GM19438 (cell line): Measurements from ENCODE around the gene NEURL3.
"Not testable (repeated sequence)": the region's sequence is repeated elsewhere in the genome, so short reads cannot be mapped to it uniquely, and the experiment has no call there.

Source experiments
- ATAC-seq: cut with Tn5 transposase; IDR thresholded peaks from one replicate; pipeline ENCODE4 v1.9.1; 2021; ENCODE audit warnings: low read depth; ENCODE audit not compliant: unreplicated experiment

The NEURL3 gene

GRCh38 chr2:96505231-96505889 is at the start of gene NEURL3:
Gene NEURL3, minus strand, starts transcription at chr2:96505357. Its CDS starts 71 bp downstream, at chr2:96505286.
- no peak for ATAC-seq

GRCh38 chr2:96554293-96555145 is 49.4 kb upstream of the NEURL3 start:
- no peak for ATAC-seq

- not testable (repeated sequence) for ATAC-seq
Observed at GRCh38 chr2:96553957-96554292, 48.8 kb upstream of the NEURL3 start.

GRCh38 chr2:96553176-96553956 is 48.2 kb upstream of the NEURL3 start:
- ATAC-seq, result no peak

- no peak for ATAC-seq
Observed at GRCh38 chr2:96552315-96553175, 47.4 kb upstream of the NEURL3 start.

- no peak for ATAC-seq
Observed at GRCh38 chr2:96551605-96552314, 46.6 kb upstream of the NEURL3 start.

- ATAC-seq, result no peak
Observed at GRCh38 chr2:96550787-96551604, 45.8 kb upstream of the NEURL3 start.

- no peak for ATAC-seq
Observed at GRCh38 chr2:96549967-96550786, 45.0 kb upstream of the NEURL3 start.

- no peak for ATAC-seq
Observed at GRCh38 chr2:96549466-96549785, 44.3 kb upstream of the NEURL3 start.

- ATAC-seq, result no peak
Observed at GRCh38 chr2:96548558-96549465, 43.7 kb upstream of the NEURL3 start.

- ATAC-seq, result no peak
Observed at GRCh38 chr2:96547731-96548171, 42.6 kb upstream of the NEURL3 start.

- no peak for ATAC-seq
Observed at GRCh38 chr2:96547203-96547641, 42.1 kb upstream of the NEURL3 start.

GRCh38 chr2:96546797-96547196 is 41.6 kb upstream of the NEURL3 start:
- ATAC-seq, result no peak

- ATAC-seq, result no peak
Observed at GRCh38 chr2:96546321-96546720, 41.2 kb upstream of the NEURL3 start.

- ATAC-seq, result no peak
Observed at GRCh38 chr2:96542357-96542977, 37.3 kb upstream of the NEURL3 start.

- no peak for ATAC-seq
Observed at GRCh38 chr2:96541398-96542152, 36.4 kb upstream of the NEURL3 start.
